B cell (primary cell): Measurements from ENCODE around the gene USH2A. TPM values are rescaled to one million over a fixed set of nuclear protein-coding genes. Genes with fewer than 3 reads are reported as not detected.

Source experiments
- ATAC-seq: fragments of 200-7000 bp; cut with Tn5 transposase; one replicate; pipeline ENCODE4 v1.10.0; 2021; ENCODE audit warnings: low read depth, mild to moderate bottlenecking, moderate number of reproducible peaks, moderate library complexity
- CTCF ChIA-PET: fragments of 350-600 bp; sonication (Branson Sonifier 250); formaldehyde crosslinking; loops from one replicate; lab custom pipeline; 2021; ENCODE audit warnings: antibody characterized with exemption, inconsistent platforms; lab: Charles Lee
- POLR2A ChIA-PET: fragments of 350-600 bp; sonication (Branson Sonifier 250); formaldehyde crosslinking; loops from one replicate; lab custom pipeline; 2021; ENCODE audit warnings: antibody characterized with exemption; lab: Charles Lee
- DNase-seq: peaks from one replicate; pipeline ENCODE4 v3.0.0; 2013
- H2AFZ ChIP-seq: 2 replicates; pipeline ENCODE4 v1.6.1; 2012; ENCODE audit warnings: mild to moderate bottlenecking, low read depth, low read length; ENCODE audit not compliant: insufficient read depth, poor library complexity, severe bottlenecking
- H3K27ac ChIP-seq, 2 donors: 1 replicate in 1 of 2; 2 replicates in 1 of 2; pipeline ENCODE4 v1.5.1; 2012 to 2013; ENCODE audit warnings: low read length in 2 of 2, mild to moderate bottlenecking in 2 of 2, moderate library complexity in 1 of 2
- H3K27me3 ChIP-seq, 4 experiments: fragments of 200-600 bp in 1 of 4; sonication (generic) in 1 of 4; replicated peaks in 1 of 4; 1 replicate in 2 of 4; 2 replicates in 2 of 4; pipeline versions ENCODE4 v1.6.1 to v1.7.0; 2013 to 2016; ENCODE audit warnings: low read length in 3 of 4, mild to moderate bottlenecking in 2 of 4, mixed read lengths in 1 of 4, moderate library complexity in 1 of 4; ENCODE audit not compliant: insufficient read depth in 4 of 4, control insufficient read depth in 3 of 4; ENCODE audit errors: control extremely low read depth in 1 of 4
- H3K36me3 ChIP-seq, 2 experiments: replicated peaks in 1 of 2; 1 replicate in 1 of 2; 2 replicates in 1 of 2; pipeline versions ENCODE4 v1.6.1 to v1.7.1; 2013; ENCODE audit warnings: low read length in 1 of 2; ENCODE audit not compliant: insufficient read depth in 2 of 2, control insufficient read depth in 1 of 2; ENCODE audit errors: control extremely low read depth in 1 of 2, extremely low read depth in 1 of 2
- H3K4me1 ChIP-seq, 2 donors: fragments of 200-600 bp in 1 of 2; sonication (generic) in 1 of 2; 1 replicate in 1 of 2; 2 replicates in 1 of 2; pipeline versions ENCODE4 v1.5.1 to v1.6.1; 2013 to 2017; ENCODE audit warnings: low read length in 2 of 2; ENCODE audit not compliant: control insufficient read depth in 2 of 2, insufficient read depth in 2 of 2
- H3K4me2 ChIP-seq: replicated peaks from 2 replicates; pipeline ENCODE3; 2012; ENCODE audit warnings: mild to moderate bottlenecking, low read depth, low read length; ENCODE audit not compliant: poor library complexity, severe bottlenecking
- H3K4me3 ChIP-seq, 5 experiments: fragments of 200-600 bp in 1 of 5; sonication (generic) in 1 of 5; 1 replicate in 3 of 5; 2 replicates in 2 of 5; pipeline versions ENCODE4 v1.5.1 to v1.7.0; 2011 to 2016; ENCODE audit warnings: low read length in 4 of 5, mild to moderate bottlenecking in 4 of 5, low read depth in 2 of 5, control low read depth in 1 of 5, moderate library complexity in 1 of 5; ENCODE audit not compliant: insufficient read depth in 1 of 5; ENCODE audit errors: control extremely low read depth in 1 of 5, extremely low read depth in 1 of 5
- H3K79me2 ChIP-seq: fragments of 200-600 bp; sonication (generic); one replicate; pipeline ENCODE4 v1.6.0; 2016; ENCODE audit warnings: low read length; ENCODE audit not compliant: control insufficient read depth, insufficient read depth
- H3K9ac ChIP-seq: fragments of 200-600 bp; sonication (generic); 2 replicates; pipeline ENCODE4 v1.6.1; 2017; ENCODE audit warnings: mild to moderate bottlenecking, low read length, moderate library complexity
- H3K9me3 ChIP-seq, 3 donors: one replicate each; pipeline versions ENCODE4 v1.6.1 to v1.7.1; 2013; ENCODE audit warnings: low read length in 2 of 3; ENCODE audit not compliant: control insufficient read depth in 2 of 3, insufficient read depth in 1 of 3; ENCODE audit errors: control extremely low read depth in 1 of 3
- H4K20me1 ChIP-seq: 2 replicates; pipeline ENCODE4 v1.6.0; 2012; ENCODE audit warnings: mild to moderate bottlenecking, low read length; ENCODE audit not compliant: insufficient read depth, control insufficient read depth, poor library complexity, severe bottlenecking
- H3K27ac Mint-ChIP-seq: one replicate; pipeline ENCODE4 v1.8.0; 2021; ENCODE audit warnings: mixed read lengths
- H3K27me3 Mint-ChIP-seq: one replicate; pipeline ENCODE4 v1.8.0; 2021; ENCODE audit warnings: mixed read lengths
- H3K4me1 Mint-ChIP-seq: one replicate; pipeline ENCODE4 v1.8.0; 2021; ENCODE audit warnings: mixed read lengths
- H3K4me3 Mint-ChIP-seq: one replicate; pipeline ENCODE4 v1.8.0; 2021; ENCODE audit warnings: mixed read lengths
- H3K9me3 Mint-ChIP-seq: one replicate; pipeline ENCODE4 v1.8.0; 2022; ENCODE audit warnings: mixed read lengths; ENCODE audit not compliant: insufficient read depth
- EZH2 ChIP-seq: IDR thresholded peaks from 2 replicates; pipeline ENCODE4 v1.6.1; 2012; ENCODE audit warnings: borderline replicate concordance, low read depth, mild to moderate bottlenecking, moderate library complexity, low read length; ENCODE audit not compliant: insufficient read depth, poor library complexity, severe bottlenecking
- WGBS: methylation state at CpG from one replicate; pipeline ENCODE4 v1.1.5; 2013; ENCODE audit warnings: missing lambda C conversion rate; ENCODE audit not compliant: insufficient coverage; 5-methylcytosine and 5-hydroxymethylcytosine counted together
- intact Hi-C: fragments of 100-400 bp; cut with micrococcal nuclease; formaldehyde crosslinking; loops from one replicate; pipeline ENCODE4 v1.10.0; 2022
- polyA plus RNA-seq: library from polyadenylated mRNA; depleted of rRNA; stranded (reverse); fragments of >200 nt; gene quantifications from 2 replicates; pipeline ENCODE4 v1.2.3, GENCODE V29; 2012
- total RNA-seq, 2 donors: library from RNA; stranded (reverse); fragments of 120-200 nt in 1 of 2; gene quantifications; 1 replicate in 1 of 2; 2 replicates in 1 of 2; pipeline versions ENCODE4 v1.2.3 to v1.2.4, GENCODE V29; 2013 to 2022
- TF ChIP-seq, protein P1 (sequence below): fragments of 200-600 bp; IDR thresholded peaks from one replicate; pipeline ENCODE4 v1.8.0; 2022; ENCODE audit warnings: antibody characterized with exemption, mild to moderate bottlenecking

The USH2A gene
- total and polyA plus RNA-seq, 2 donors (not counting 1 experiment from before 2014, with no cell fraction given), result 0.01 TPM; not detected in 1

DNA sequence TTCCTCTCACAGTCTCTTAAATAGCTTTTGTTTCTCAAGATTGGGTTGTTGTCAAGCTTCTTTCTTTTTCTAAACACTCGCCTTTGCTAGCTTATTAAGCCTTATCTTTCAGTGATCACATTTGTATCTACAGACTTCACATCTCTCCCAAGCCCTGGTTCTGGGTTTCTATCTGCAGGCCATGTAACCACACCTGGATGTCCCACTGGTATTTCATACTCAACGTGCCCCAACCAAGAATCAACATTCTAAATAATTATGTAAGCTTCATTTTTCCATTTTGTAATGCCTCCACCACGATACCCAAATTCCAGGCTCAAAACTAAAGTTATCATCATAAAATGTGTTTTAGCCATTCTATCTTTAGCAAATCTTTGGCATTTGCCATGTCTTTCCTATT, 372.2 kb downstream of the USH2A start:
- TF ChIP-seq, protein P1, sequence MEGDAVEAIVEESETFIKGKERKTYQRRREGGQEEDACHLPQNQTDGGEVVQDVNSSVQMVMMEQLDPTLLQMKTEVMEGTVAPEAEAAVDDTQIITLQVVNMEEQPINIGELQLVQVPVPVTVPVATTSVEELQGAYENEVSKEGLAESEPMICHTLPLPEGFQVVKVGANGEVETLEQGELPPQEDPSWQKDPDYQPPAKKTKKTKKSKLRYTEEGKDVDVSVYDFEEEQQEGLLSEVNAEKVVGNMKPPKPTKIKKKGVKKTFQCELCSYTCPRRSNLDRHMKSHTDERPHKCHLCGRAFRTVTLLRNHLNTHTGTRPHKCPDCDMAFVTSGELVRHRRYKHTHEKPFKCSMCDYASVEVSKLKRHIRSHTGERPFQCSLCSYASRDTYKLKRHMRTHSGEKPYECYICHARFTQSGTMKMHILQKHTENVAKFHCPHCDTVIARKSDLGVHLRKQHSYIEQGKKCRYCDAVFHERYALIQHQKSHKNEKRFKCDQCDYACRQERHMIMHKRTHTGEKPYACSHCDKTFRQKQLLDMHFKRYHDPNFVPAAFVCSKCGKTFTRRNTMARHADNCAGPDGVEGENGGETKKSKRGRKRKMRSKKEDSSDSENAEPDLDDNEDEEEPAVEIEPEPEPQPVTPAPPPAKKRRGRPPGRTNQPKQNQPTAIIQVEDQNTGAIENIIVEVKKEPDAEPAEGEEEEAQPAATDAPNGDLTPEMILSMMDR, result no peak
- TF ChIP-seq EZH2, result no peak
- Histone ChIP-seq H3K4me3 (no peak overlapping the region), H3K36me3 (no peaks in the 10 kb centered on the region), H4K20me1 (no peaks in the 10 kb centered on the region), H3K4me2 (no peak overlapping the region), H3K27ac (no peak overlapping the region), H3K4me1 (no peaks in the 10 kb centered on the region), H3K9me3 (no peaks in the 10 kb centered on the region), H3K27me3 (no peaks in the 10 kb centered on the region), H3K79me2 (no peaks in the 10 kb centered on the region), H2AFZ (no peak overlapping the region), H3K9ac (no peak overlapping the region)
- no peak for ATAC-seq
- H3K27ac Mint-ChIP-seq, result no peak overlapping the region
- ChIA-PET CTCF (no interaction called here), POLR2A (no interaction called here)
- H3K9me3 Mint-ChIP-seq, result peaks cover 2% of the 10 kb centered on the region
- DNase-seq, result no peak
- no peaks in the 10 kb centered on the region for H3K27me3 Mint-ChIP-seq
- WGBS, result 54% methylated on average over 2 of the region's 3 CpGs
- no peak overlapping the region for H3K4me3 Mint-ChIP-seq
- H3K4me1 Mint-ChIP-seq, result no peaks in the 10 kb centered on the region
- intact Hi-C loops, result no loop called here

DNA sequence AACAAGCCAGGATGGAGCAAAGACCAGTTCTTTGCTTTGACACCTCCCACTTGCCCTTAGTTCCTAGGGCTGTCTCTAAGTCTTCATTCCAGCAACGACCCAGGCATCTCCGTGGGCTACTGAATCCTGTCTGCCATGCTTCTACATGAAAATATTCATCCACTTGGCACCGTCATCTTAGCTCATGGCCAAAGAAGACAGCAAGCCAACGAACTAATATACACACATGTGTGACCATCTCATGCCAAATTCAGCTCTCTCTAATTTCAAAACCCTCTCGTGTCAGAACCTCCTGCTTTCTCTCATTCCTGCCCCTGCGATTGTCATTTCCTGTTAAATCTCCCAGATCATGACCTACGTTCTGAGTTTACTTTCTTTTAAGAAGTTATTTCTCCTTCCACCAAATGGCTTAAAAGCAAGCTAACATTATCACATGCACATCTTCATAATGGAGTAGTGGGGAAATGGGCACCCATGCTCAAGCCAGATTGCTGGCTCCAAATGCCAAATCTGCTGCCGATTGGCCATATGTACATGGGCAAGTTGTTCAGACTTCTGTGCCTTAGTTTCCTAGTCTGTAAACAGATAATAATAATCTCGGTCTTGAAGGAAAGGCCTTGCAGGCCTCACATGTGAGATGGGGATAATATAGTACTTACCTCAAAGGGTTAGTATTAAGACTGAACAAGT, 373.4 kb downstream of the USH2A start:
- ChIA-PET POLR2A (no interaction called here), CTCF (no interaction called here)
- Mint-ChIP-seq H3K27ac (no peak overlapping the region), H3K4me3 (no peak overlapping the region), H3K27me3 (no peaks in the 10 kb centered on the region), H3K4me1 (no peaks in the 10 kb centered on the region), H3K9me3 (peaks cover 2% of the 10 kb centered on the region)
- Histone ChIP-seq H4K20me1 (no peaks in the 10 kb centered on the region), H2AFZ (no peak overlapping the region), H3K4me3 (no peak overlapping the region), H3K4me1 (no peaks in the 10 kb centered on the region), H3K9ac (no peak overlapping the region), H3K79me2 (no peaks in the 10 kb centered on the region), H3K27me3 (no peaks in the 10 kb centered on the region), H3K4me2 (no peak overlapping the region), H3K36me3 (no peaks in the 10 kb centered on the region), H3K9me3 (no peaks in the 10 kb centered on the region), H3K27ac (no peak overlapping the region)
- ATAC-seq (no peak), DNase-seq (no peak)
- 86% methylated on average over 6 of the region's 9 CpGs for WGBS
- no peak for TF ChIP-seq EZH2
- TF ChIP-seq, protein P1, result no peak
- intact Hi-C loops, result no loop called here
